Stimulated activated CD8-positive, alpha-beta memory T cell treated with anti-CD3 and anti-CD28 coated beads, Interleukin-4, amount 100 ng/mL, for 48 hours (primary cell): ENCODE results near the gene GALNT16.

Source experiments
- DNase-seq: peaks from one replicate; pipeline ENCODE4 v3.0.0-alpha.2; 2020

Gene GALNT16

GRCh38 chr14:69346710-69347109 lies 86.8 kb downstream of the GALNT16 start:
- DNase-seq, result peak; percentile 49

- no peak for DNase-seq
Observed at GRCh38 chr14:69349091-69349777, 89.3 kb downstream of the GALNT16 start.

GRCh38 chr14:69350892-69351291 lies 90.9 kb downstream of the GALNT16 start:
- DNase-seq, result no peak

GRCh38 chr14:69351385-69351784 lies 91.4 kb downstream of the GALNT16 start:
- no peak for DNase-seq

- no peak for DNase-seq
Observed at GRCh38 chr14:69351911-69352310, 92.0 kb downstream of the GALNT16 start.

GRCh38 chr14:69353168-69353567 lies 93.2 kb downstream of the GALNT16 start:
- no peak for DNase-seq

- peak; percentile 78 for DNase-seq
Observed at GRCh38 chr14:69354383-69355153, 94.6 kb downstream of the GALNT16 start.

- no peak for DNase-seq
Observed at GRCh38 chr14:69355154-69355597, 95.2 kb downstream of the GALNT16 start.

- DNase-seq, result no peak
Observed at GRCh38 chr14:69355607-69356281, 95.8 kb downstream of the GALNT16 start.

GRCh38 chr14:69356903-69357543 lies 97.1 kb downstream of the GALNT16 start:
- no peak for DNase-seq

GRCh38 chr14:69357544-69358200 lies 97.7 kb downstream of the GALNT16 start:
- DNase-seq, result no peak

GRCh38 chr14:69358233-69358963 lies 98.4 kb downstream of the GALNT16 start:
- DNase-seq, result peak; percentile 72

- DNase-seq, result no peak
Observed at GRCh38 chr14:69358966-69359365, 99.0 kb downstream of the GALNT16 start.

GRCh38 chr14:69360438-69361108 lies 100.6 kb downstream of the GALNT16 start:
- peak; percentile 43 for DNase-seq

- DNase-seq, result no peak
Observed at GRCh38 chr14:69363055-69363454, 103.1 kb downstream of the GALNT16 start.

GRCh38 chr14:69363964-69364363 lies 104.0 kb downstream of the GALNT16 start:
- no peak for DNase-seq

GRCh38 chr14:69364378-69364777 lies 104.4 kb downstream of the GALNT16 start:
- no peak for DNase-seq

GRCh38 chr14:69366069-69366468 lies 106.1 kb downstream of the GALNT16 start:
- DNase-seq, result no peak

- DNase-seq, result no peak
Observed at GRCh38 chr14:69366761-69367160, 106.8 kb downstream of the GALNT16 start.

- no peak for DNase-seq
Observed at GRCh38 chr14:69368381-69368780, 108.4 kb downstream of the GALNT16 start.

GRCh38 chr14:69370061-69370460 lies 110.1 kb downstream of the GALNT16 start:
- no peak for DNase-seq
